ENCODE results near the gene PIGU.
"Not testable (repeated sequence)": the region's sequence is repeated elsewhere in the genome, so short reads cannot be mapped to it uniquely, and the experiment has no call there.

The PIGU gene

GRCh38 chr20:34527016-34527415 lies 149.9 kb downstream of the PIGU start:
- DNase-seq, result no peak

DNA sequence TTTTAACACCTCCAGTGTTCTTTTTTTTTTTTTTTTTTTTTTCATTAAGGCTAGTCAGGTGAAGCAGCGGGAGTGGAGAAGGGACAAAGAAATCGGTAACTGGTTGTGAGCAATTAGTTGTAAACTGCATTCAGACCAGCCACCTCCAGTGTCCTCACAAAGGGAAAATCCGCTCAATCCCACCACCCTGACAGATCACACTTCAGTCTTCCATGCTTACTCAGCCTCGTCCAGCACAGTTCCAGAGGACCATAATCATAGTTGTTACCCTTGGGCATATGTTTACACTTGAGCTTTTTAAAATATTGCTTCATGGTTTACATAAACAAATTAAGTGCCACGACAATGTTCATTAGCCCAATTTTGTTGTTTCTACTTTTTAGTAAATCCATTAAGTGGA lies 150.4 kb downstream of the PIGU start:
- DNase-seq, result no peak

DNA sequence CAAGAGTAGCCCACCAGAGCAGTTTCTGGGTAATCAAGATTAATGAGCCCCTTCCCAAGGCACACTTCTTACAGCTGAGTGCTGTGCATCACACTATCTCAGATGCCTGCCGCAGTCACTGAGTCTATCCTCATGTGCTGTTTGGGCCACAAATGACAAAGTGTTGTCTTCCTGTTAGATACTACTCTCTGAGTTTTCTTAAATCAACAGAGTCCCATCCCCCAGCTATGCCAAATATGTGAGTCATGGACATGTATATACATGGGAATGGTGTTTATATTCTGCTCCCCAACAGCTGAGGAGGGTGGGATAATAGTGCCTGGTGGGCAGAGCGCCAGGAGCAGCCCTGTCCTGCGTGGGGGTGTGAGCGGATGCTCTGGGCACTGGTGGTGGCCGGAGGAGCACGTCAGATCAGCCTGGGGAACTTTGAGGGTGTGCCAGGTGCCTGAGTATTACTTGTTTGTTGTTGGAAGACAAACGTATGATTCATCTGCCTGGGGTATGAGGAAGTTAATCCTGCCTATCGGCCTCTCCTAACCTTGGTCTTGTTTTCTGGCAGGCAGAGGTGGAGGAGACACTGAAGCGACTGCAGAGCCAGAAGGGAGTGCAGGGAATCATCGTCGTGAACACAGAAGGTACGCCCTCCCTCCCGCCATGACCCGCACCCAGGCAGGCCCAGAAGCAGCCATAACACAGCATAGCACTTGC lies 151.0 kb downstream of the PIGU start:
- DNase-seq, result no peak

- DNase-seq, result no peak
These were observed 151.6 kb downstream of the PIGU start for GRCh38 chr20:34525342-34525708.

GRCh38 chr20:34524426-34524825 lies 152.5 kb downstream of the PIGU start:
- no peak for DNase-seq

DNA sequence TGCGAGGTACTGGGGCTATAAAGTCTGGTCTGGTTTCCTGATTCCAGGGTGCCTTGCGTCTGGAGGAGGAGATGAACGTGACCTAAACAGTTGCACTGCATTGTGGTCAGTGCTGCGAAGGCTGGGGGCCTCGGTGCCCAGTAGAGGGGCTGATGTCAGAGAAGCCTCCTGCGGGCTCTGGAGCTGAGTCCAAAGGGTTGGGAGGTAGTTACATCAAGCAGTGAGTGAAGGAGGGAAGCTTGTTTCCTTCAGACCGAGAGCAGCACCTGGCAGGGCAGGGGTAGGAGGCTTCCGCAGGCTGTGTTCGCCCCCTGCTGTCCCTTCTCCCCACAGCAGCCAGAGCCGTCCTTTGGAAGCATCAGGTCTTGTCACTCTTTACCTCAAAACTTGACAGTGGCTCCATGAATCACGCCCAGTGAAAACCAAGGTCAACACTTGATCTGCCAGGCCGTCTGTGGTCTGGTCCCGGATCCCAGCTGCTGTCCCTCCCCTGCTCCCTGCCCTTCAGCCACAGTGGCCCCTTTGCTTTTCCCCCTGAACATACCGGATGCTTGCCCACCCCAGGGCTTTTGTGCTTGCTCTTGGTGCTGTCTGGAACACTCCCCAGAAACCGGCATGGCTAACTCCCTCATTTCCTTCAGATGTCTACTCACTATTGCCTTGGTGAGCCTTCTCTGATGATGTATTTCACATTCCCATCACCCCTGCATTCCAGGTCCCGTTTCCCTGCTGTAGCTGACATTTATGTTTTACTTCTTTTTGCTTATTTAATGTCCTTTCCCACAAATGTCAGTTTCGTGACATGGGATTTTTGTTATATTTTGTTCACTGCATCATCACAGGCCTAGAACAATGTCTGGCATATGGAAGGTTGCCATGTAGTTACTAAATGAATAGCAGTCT lies 153.7 kb downstream of the PIGU start:
- no peak for DNase-seq

GRCh38 chr20:34519841-34520240 lies 157.1 kb downstream of the PIGU start:
- not testable (repeated sequence) for DNase-seq

DNA sequence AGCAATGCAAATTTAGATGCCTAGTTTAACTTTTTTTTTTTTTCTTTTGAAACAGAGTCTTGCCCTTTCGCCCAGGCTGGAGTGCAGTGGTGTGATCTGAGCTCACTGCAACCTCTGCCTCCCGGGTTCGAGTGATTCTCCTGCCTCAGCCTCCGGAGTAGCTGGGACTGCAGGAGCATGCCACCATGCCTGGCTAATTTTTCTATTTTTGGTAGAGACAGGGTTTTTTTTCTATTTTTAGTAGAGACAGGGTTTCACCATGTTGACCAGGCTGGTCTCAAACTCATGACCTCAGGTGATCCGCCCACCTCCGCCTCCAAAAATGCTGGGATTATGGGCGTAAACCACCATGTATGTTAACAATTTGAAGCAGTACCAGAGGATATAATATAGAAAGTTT lies 158.0 kb downstream of the PIGU start:
- not testable (repeated sequence) for DNase-seq

GRCh38 chr20:34517114-34517505 lies 159.8 kb downstream of the PIGU start:
- DNase-seq, result no peak

GRCh38 chr20:34516247-34517113 lies 160.4 kb downstream of the PIGU start, which contains the start of gene DYNLRB1:
Gene DYNLRB1, plus strand, starts transcription at chr20:34516422. Its CDS starts 37 bp downstream, at chr20:34516459.
- peak; percentile 87 for DNase-seq

- DNase-seq, result no peak
These were observed 161.2 kb downstream of the PIGU start for GRCh38 chr20:34515484-34516246.

- DNase-seq, result no peak
These were observed 161.9 kb downstream of the PIGU start for GRCh38 chr20:34514897-34515483.

- DNase-seq, result not testable (repeated sequence)
These were observed 162.9 kb downstream of the PIGU start for GRCh38 chr20:34514034-34514433.

GRCh38 chr20:34512955-34513419 lies 163.9 kb downstream of the PIGU start:
- no peak for DNase-seq

DNA sequence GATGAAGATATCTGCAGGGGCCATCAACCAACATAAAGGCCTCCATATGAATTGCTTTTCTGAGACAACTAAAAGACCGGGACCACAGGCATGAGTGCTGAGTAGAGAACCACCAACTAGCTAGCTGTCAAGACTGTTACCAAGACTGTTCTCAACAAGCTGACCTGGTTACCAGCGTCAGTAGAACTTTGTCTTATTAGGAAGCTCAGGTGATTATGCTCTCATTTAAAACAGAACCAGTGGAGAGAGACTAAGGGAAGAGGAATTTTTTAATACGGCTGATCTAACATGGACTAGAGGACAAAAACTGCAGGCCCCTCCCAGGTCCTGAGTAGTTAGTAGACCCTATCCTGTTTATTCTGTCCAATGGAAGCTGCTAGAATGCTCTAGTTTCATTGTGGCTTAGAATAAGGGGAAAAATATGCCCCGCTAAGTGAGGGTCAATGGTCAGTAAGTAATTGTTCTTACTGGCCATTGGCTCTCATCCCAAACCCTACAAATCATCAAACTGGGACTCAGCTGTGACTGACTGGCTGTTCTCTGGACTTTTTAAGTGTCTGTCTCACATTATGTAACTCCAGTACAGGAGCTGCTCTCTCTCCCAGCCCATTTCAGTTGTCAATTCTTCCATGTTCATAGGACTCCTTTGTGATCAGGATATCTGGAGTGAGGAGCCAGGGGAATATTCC lies 164.5 kb downstream of the PIGU start:
- no peak for DNase-seq

GRCh38 chr20:34511891-34512265 lies 165.0 kb downstream of the PIGU start:
- DNase-seq, result no peak

GRCh38 chr20:34510575-34510974 lies 166.3 kb downstream of the PIGU start:
- no peak for DNase-seq

Data from NCI-H2107 (cell line).